GM21447 (cell line): ENCODE data around the gene P4HA2.
"Not testable (repeated sequence)": the region's sequence is repeated elsewhere in the genome, so short reads cannot be mapped to it uniquely, and the experiment has no call there.

Experiments
- ATAC-seq: cut with Tn5 transposase; IDR thresholded peaks from one replicate; pipeline ENCODE4 v1.9.1; 2021; ENCODE audit not compliant: unreplicated experiment

Gene P4HA2

GRCh38 chr5:132145326-132145725, 82.3 kb downstream of the P4HA2 start:
- not testable (repeated sequence) for ATAC-seq

DNA sequence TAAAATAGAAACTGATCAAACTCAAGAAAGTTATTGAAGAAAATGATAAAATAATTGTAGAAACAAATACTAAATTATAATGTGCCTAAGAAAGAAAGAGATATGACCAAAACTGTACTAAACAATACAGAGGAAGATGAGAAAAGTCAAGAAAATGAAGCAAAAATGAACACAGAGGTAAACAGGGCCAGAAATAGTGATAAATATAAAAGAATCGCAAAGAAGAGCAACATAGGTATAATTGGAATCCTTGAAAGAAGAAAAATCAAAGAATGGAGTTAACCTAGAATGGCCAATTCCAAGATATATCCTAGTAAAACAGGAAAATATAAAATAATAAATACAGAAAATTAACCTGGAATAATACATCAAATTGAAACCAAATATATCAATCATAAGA, 84.5 kb downstream of the P4HA2 start:
- no peak for ATAC-seq

GRCh38 chr5:132142459-132142858, 85.2 kb downstream of the P4HA2 start:
- ATAC-seq, result no peak
